Neural progenitor cell (in vitro differentiated cells): ENCODE measurements around the gene PRDM11. TPM values are rescaled to one million over a fixed set of nuclear protein-coding genes. Genes with fewer than 3 reads are reported as not detected.

ENCODE experiments used
- DNase-seq: peaks from one replicate; pipeline ENCODE4 v3.0.0-alpha.2; 2016; ENCODE audit warnings: low spot score
- H2AFZ ChIP-seq: fragments of 200-600 bp; sonication (generic); replicated peaks from 2 replicates; pipeline ENCODE4 v1.6.1; 2016; ENCODE audit warnings: antibody characterized with exemption
- H3F3A ChIP-seq: fragments of 200-600 bp; sonication (generic); 2 replicates; pipeline ENCODE4 v1.6.1; 2016; ENCODE audit warnings: antibody characterized with exemption, low read depth
- H3K27ac ChIP-seq: fragments of 200-600 bp; sonication (generic); 2 replicates; pipeline ENCODE4 v1.5.1; 2016; ENCODE audit warnings: mild to moderate bottlenecking
- H3K27me3 ChIP-seq: fragments of 200-600 bp; sonication (generic); 2 replicates; pipeline ENCODE4 v1.6.1; 2016; ENCODE audit warnings: mild to moderate bottlenecking, moderate library complexity
- H3K36me3 ChIP-seq: fragments of 200-600 bp; sonication (generic); 2 replicates; pipeline ENCODE4 v1.5.1; 2016
- H3K4me1 ChIP-seq: fragments of 200-600 bp; sonication (generic); 2 replicates; pipeline ENCODE4 v1.6.1; 2016; ENCODE audit warnings: mixed run types
- H3K4me2 ChIP-seq: fragments of 200-600 bp; sonication (generic); 2 replicates; pipeline ENCODE4 v1.6.1; 2016
- H3K4me3 ChIP-seq: fragments of 200-600 bp; sonication (generic); 2 replicates; pipeline ENCODE4 v1.5.1; 2016
- H3K79me2 ChIP-seq: fragments of 200-600 bp; sonication (generic); 2 replicates; pipeline ENCODE4 v1.6.1; 2016; ENCODE audit warnings: low read depth
- H3K9ac ChIP-seq: fragments of 200-600 bp; sonication (generic); 2 replicates; pipeline ENCODE4 v1.6.1; 2016
- H3K9me3 ChIP-seq: fragments of 200-600 bp; sonication (generic); 2 replicates; pipeline ENCODE4 v1.5.1; 2016; ENCODE audit warnings: low read depth
- H4K20me1 ChIP-seq: fragments of 200-600 bp; sonication (generic); 2 replicates; pipeline ENCODE4 v1.6.1; 2016; ENCODE audit warnings: low read depth
- H3K27ac Mint-ChIP-seq: 3 replicates; pipeline ENCODE4 v1.8.0; 2021; ENCODE audit warnings: mixed read lengths
- H3K27me3 Mint-ChIP-seq: 2 replicates; pipeline ENCODE4 v1.8.0; 2022; ENCODE audit warnings: low read depth, mild to moderate bottlenecking, inconsistent platforms, moderate library complexity, mixed read lengths; ENCODE audit not compliant: insufficient read depth
- H3K36me3 Mint-ChIP-seq: 3 replicates; pipeline ENCODE4 v1.8.0; 2021; ENCODE audit warnings: mixed read lengths
- H3K4me1 Mint-ChIP-seq: 3 replicates; pipeline ENCODE4 v1.8.0; 2021; ENCODE audit warnings: mixed read lengths
- H3K4me3 Mint-ChIP-seq: 3 replicates; pipeline ENCODE4 v1.8.0; 2021; ENCODE audit warnings: mild to moderate bottlenecking, moderate library complexity, mixed read lengths
- H3K9me3 Mint-ChIP-seq: 3 replicates; pipeline ENCODE4 v1.8.0; 2020; ENCODE audit warnings: mixed read lengths
- CTCF ChIP-seq: fragments of 200-600 bp; sonication (generic); IDR thresholded peaks from 2 replicates; pipeline ENCODE4 v1.5.1; 2017; ENCODE audit warnings: antibody characterized with exemption, mild to moderate bottlenecking
- EZH2 ChIP-seq: fragments of 200-600 bp; sonication (generic); IDR thresholded peaks from 2 replicates; pipeline ENCODE4 v1.6.1; 2017; ENCODE audit warnings: antibody characterized with exemption, mild to moderate bottlenecking, moderate library complexity
- EZH2phosphoT487 ChIP-seq: fragments of 200-600 bp; sonication (generic); IDR thresholded peaks from 2 replicates; pipeline ENCODE4 v1.6.1; 2017; ENCODE audit warnings: antibody characterized with exemption
- total RNA-seq: library from RNA; depleted of rRNA; stranded (reverse); fragments of >200 nt; gene quantifications from 2 replicates; pipeline ENCODE4 v1.2.3, GENCODE V29; 2015; ENCODE audit warnings: low replicate concordance

Gene PRDM11
- total RNA-seq, 1 donor from 2014 or later = 1.8 TPM

GRCh38 chr11:45262900-45263299, 116.5 kb downstream of the PRDM11 start:
- no peak overlapping the region for H2AFZ ChIP-seq

GRCh38 chr11:45263773-45264172, 117.3 kb downstream of the PRDM11 start:
- Histone ChIP-seq H3K4me1 (peaks cover 16% of the 10 kb centered on the region), H3K36me3 (no peaks in the 10 kb centered on the region), H3K9ac (no peak overlapping the region), H3K27ac (no peak overlapping the region), H4K20me1 (no peaks in the 10 kb centered on the region), H3K9me3 (no peaks in the 10 kb centered on the region), H3K27me3 (no peaks in the 10 kb centered on the region), H3K4me2 (no peak overlapping the region), H3K4me3 (no peak overlapping the region), H2AFZ (no peak overlapping the region), H3F3A (peaks cover 4% of the 10 kb centered on the region), H3K79me2 (no peaks in the 10 kb centered on the region)
- Mint-ChIP-seq H3K4me1 (peaks cover 7% of the 10 kb centered on the region), H3K36me3 (no peaks in the 10 kb centered on the region), H3K27ac (no peak overlapping the region), H3K4me3 (no peak overlapping the region), H3K9me3 (no peaks in the 10 kb centered on the region), H3K27me3 (peaks cover 3% of the 10 kb centered on the region)
- TF ChIP-seq EZH2phosphoT487 (no peak), EZH2 (no peak), CTCF (no peak)
- DNase-seq = no peak

More at GRCh38 chr11:45262900-45263299, 116.5 kb downstream of the PRDM11 start:
- Mint-ChIP-seq H3K27ac (no peak overlapping the region), H3K36me3 (no peaks in the 10 kb centered on the region), H3K9me3 (no peaks in the 10 kb centered on the region), H3K4me3 (no peak overlapping the region), H3K4me1 (peaks cover 5% of the 10 kb centered on the region), H3K27me3 (peaks cover 3% of the 10 kb centered on the region)
- Histone ChIP-seq H3K9ac (no peak overlapping the region), H3K27ac (no peak overlapping the region), H3K79me2 (no peaks in the 10 kb centered on the region), H3F3A (peaks cover 4% of the 10 kb centered on the region), H3K27me3 (no peaks in the 10 kb centered on the region), H3K4me1 (peaks cover 14% of the 10 kb centered on the region), H3K4me3 (no peak overlapping the region), H3K36me3 (no peaks in the 10 kb centered on the region), H4K20me1 (no peaks in the 10 kb centered on the region), H3K4me2 (no peak overlapping the region), H3K9me3 (no peaks in the 10 kb centered on the region)
- DNase-seq = no peak
- TF ChIP-seq EZH2 (no peak), EZH2phosphoT487 (no peak), CTCF (no peak)

- Mint-ChIP-seq H3K4me3 (no peak overlapping the region), H3K9me3 (no peaks in the 10 kb centered on the region), H3K36me3 (no peaks in the 10 kb centered on the region), H3K27me3 (no peaks in the 10 kb centered on the region), H3K4me1 (peaks cover 7% of the 10 kb centered on the region), H3K27ac (no peak overlapping the region)
- H3K27ac ChIP-seq = no peak overlapping the region
- H3K36me3 ChIP-seq = no peaks in the 10 kb centered on the region
- H4K20me1 ChIP-seq = no peaks in the 10 kb centered on the region
- TF ChIP-seq CTCF = no peak
- TF ChIP-seq EZH2phosphoT487 = no peak
- no peak for TF ChIP-seq EZH2
- peaks cover 11% of the 10 kb centered on the region for H3K4me1 ChIP-seq
- no peak overlapping the region for H2AFZ ChIP-seq
- H3K79me2 ChIP-seq = no peaks in the 10 kb centered on the region
- no peaks in the 10 kb centered on the region for H3K9me3 ChIP-seq
- H3K27me3 ChIP-seq = no peaks in the 10 kb centered on the region
- peaks cover 4% of the 10 kb centered on the region for H3F3A ChIP-seq
- no peak overlapping the region for H3K4me3 ChIP-seq
- no peak overlapping the region for H3K4me2 ChIP-seq
- no peak for DNase-seq
- no peak overlapping the region for H3K9ac ChIP-seq
Measured at GRCh38 chr11:45264839-45265515, 118.5 kb downstream of the PRDM11 start.
